C4-2B (cell line): Measurements from ENCODE around the gene MSI2.
"Not testable (repeated sequence)": the region's sequence is repeated elsewhere in the genome, so short reads cannot be mapped to it uniquely, and the experiment has no call there.

Experiments
- H3K27ac ChIP-seq: fragments of 450-650 bp; 2 replicates; pipeline ENCODE4 v1.5.1; 2017
- ZFX ChIP-seq: fragments of 450-650 bp; IDR thresholded peaks from 2 replicates; pipeline ENCODE4 v1.6.1; 2017
- TF ChIP-seq, protein P1 (sequence below): fragments of 450-650 bp; conservative IDR thresholded peaks from 2 replicates; pipeline ENCODE4 v1.5.1; 2017; ENCODE audit warnings: mild to moderate bottlenecking

MSI2 gene

DNA sequence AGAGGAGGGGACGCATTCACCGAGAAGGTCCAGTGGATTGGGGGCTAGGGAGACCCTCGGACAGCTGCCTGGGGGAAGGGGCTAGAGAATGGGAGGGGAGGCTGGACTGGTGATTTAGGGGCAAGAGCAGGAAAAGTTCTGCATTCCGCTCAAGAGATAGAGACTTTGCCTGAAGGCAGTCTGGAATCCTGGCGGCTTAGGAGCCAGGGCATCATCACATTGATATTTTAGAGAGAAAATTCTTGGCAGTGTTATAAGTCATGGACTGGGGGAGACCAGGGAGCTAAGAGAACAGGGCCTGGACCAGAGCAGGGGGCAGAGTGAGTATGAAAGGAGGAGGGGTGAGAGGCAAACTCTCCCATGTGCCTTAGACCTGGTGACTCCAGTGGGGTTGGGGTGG lies 35.8 kb downstream of the MSI2 start:
- TF ChIP-seq, protein P1, sequence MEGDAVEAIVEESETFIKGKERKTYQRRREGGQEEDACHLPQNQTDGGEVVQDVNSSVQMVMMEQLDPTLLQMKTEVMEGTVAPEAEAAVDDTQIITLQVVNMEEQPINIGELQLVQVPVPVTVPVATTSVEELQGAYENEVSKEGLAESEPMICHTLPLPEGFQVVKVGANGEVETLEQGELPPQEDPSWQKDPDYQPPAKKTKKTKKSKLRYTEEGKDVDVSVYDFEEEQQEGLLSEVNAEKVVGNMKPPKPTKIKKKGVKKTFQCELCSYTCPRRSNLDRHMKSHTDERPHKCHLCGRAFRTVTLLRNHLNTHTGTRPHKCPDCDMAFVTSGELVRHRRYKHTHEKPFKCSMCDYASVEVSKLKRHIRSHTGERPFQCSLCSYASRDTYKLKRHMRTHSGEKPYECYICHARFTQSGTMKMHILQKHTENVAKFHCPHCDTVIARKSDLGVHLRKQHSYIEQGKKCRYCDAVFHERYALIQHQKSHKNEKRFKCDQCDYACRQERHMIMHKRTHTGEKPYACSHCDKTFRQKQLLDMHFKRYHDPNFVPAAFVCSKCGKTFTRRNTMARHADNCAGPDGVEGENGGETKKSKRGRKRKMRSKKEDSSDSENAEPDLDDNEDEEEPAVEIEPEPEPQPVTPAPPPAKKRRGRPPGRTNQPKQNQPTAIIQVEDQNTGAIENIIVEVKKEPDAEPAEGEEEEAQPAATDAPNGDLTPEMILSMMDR = no peak
- no peak for TF ChIP-seq ZFX
- H3K27ac ChIP-seq = no peak overlapping the region

DNA sequence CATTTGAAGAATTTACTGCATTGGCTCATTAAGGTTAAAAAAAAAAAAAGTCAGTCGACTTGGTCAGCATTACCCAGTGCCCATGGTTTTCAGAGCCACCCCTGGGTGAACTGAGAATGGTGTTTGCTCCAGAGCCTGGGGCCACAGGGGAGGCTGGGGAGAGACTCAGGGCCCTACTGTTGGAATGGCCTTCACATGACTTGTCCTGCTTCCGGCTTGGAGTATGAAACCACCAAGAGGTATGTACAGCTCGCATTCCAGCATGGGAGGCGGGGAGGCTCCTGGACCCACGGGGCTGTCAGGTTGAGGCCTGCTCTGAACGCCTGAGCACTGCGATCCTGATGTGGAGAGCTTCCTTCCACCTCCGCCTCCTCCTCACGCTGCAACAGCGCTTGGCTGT lies 36.8 kb downstream of the MSI2 start:
- no peak for TF ChIP-seq ZFX
- TF ChIP-seq, protein P1 = no peak
- no peak overlapping the region for H3K27ac ChIP-seq

DNA sequence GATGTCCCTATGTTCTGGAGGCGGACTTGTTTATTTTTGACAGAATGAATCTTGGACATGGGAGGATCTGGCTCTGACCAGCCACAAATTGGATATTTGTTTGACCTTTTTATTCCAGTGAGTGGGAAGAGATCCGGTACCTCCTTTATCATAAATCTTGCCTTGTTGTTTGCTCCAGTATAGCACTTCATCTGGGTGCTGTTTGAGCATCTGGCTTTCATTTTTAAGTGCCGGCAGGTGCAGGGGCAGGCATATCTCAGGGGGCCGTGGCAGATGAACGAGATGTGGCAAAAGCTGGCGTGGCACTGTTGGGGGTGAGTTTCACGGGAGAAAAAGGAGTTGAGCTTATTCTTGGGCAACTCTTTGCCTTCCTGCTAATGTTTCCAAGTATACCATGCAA lies 37.8 kb downstream of the MSI2 start:
- no peak overlapping the region for H3K27ac ChIP-seq
- TF ChIP-seq, protein P1 = no peak
- TF ChIP-seq ZFX = no peak

DNA sequence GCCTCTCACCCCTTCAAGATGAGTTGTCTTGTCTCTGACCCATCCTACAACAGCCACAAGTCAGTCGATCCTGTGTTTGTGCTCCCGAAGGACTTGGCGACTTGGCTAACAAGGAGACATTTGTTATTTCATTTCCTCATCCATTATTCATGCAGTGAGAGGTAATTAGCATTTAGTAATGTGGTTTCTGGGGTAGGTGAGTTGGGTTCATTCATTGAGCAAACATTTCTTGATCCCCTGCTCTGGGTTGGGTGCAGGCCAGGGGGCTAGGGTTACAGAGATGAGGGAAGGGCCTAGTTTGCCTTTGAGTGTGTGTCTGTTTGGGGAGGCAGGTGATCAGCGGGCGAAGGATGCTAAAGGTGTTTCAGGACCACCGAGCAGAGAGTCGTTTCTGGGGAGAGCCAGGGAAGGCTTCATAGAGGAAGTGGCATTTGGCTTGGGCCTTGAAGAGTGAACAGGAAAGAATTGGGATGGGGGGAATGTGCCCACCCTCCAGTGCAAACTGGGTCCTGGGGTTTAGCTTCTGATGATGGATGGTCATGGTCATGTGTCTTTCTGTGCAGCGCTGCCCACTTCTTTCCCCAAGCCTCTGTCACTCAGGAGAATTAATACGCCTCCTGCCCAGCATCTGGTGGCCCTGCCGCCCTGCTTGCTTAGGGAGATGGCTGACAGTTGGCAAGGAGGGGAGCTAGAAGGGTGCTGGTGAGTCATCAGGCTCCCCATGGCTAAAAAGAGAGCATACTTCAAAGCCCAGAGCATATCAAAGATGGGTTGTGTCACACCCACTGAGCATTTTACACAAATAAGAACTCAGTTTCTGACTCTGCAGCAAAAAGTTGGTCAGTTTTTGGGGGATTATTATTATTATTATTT lies 38.5 kb downstream of the MSI2 start:
- H3K27ac ChIP-seq = no peak overlapping the region; the same call in 1 of the 2 replicates
- no peak for TF ChIP-seq ZFX
- TF ChIP-seq, protein P1 = no peak

DNA sequence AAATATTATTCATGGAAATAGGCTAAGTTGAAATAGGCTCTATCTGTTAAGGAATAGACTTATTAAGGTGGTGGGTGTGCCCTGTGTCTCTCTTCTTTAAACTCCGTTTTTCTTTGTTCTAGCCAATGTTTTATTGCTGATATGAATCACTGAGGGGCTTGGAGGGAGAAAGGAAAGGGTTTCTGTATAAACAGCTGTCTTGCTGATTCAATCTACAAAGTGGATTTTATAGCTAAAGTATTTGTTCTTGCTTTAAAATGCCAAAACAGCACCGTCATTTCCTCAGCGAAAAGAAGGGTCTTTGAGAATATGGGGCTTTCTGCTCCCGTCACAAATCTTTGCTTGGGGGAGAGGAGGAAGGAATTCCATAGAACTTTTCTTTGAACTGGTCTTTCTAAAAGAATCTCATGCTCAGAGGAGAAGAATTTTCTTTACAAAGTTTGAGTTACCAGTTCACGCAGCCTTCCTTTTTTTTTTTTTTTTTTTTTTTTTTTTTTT lies 39.3 kb downstream of the MSI2 start:
- no peak overlapping the region for H3K27ac ChIP-seq
- TF ChIP-seq, protein P1 = no peak
- no peak for TF ChIP-seq ZFX

DNA sequence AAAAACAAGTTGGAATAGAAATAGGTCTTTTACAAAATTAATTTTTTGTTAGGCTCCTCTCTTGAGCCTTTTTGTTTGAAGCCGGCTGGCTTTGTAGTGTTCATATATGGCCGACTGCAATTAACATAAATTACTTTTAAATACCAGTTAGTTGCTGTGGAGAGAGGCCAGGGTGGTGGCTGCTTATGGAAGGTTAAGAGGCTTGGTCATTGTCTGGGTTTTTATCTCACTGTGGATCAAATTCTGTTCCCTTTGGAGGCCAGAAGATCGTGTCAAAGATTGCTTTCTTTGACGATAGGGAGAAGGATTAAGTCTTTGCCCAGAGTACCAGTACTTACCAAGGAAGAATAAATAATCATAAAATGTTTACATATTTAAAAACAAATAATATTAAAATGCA lies 39.9 kb downstream of the MSI2 start:
- no peak overlapping the region for H3K27ac ChIP-seq
- TF ChIP-seq ZFX = no peak
- TF ChIP-seq, protein P1 = no peak

DNA sequence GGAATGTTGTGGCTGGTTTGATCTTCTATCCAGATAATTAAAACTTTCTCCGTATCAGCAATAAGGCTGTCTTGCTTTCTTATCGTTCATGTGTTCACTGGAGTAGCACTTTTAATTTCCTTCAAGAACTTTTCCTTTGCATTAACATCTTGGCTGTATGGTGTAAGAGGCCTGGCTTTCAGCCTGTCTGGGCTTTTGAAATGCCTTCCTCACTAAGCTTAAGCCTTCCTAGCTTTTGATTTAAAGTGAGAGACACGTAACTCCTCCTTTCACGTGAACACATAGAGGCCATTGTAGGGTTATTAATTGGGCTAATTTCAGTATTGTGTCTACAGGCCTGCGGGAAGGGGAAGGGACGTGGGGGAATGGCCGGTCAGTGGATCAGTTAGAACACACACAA lies 42.9 kb downstream of the MSI2 start:
- no peak overlapping the region for H3K27ac ChIP-seq
- TF ChIP-seq, protein P1 = no peak
- no peak for TF ChIP-seq ZFX

DNA sequence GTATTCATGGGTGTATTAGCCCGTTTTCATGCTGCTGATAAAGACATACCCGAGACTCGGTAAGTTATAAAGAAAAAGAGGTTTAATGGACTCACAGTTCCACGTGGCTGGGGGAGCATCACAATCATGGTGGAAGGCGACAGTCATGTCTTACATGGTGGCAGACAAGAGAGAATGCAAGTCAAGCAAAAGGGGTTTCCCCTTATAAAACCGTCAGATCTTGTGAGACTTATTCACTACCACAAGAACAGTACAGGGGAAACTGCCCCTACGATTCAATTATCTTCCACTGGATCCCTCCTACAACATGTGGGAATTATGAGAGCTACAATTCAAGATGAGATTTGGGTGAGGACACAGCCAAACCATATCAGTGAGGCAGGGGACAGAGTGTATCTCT lies 44.3 kb downstream of the MSI2 start:
- H3K27ac ChIP-seq = not testable (repeated sequence)
